HG03039 (cell line): ENCODE data around the gene COL6A2.
"Not testable (repeated sequence)": the region's sequence is repeated elsewhere in the genome, so short reads cannot be mapped to it uniquely, and the experiment has no call there.

Experiments used
- ATAC-seq: cut with Tn5 transposase; IDR thresholded peaks from one replicate; pipeline ENCODE4 v1.9.1; 2021; ENCODE audit warnings: mild to moderate bottlenecking, moderate library complexity; ENCODE audit not compliant: unreplicated experiment

COL6A2 gene

DNA sequence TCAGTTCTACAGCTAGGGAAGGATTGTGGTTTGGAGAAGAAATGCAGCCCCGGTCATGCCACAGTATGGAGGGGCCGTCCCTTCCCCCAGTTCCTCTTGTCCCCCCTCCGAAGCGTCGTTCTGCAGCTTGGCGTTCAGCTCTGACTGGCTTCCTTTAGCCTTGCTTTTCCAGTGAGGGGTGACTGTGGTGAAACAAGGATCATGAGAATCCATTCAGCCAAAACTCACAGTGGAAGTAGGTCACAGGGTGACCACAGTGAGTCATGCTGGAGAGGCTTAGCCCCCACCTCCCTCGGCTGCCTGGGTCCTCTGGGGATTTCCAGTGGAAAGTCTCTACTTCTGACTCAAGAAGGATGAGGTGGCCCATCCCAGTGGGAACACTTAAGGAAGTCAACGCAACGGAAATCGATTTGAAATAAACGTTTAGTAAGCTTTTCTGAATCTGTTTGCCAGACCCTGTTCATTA, 37.3 kb upstream of the COL6A2 start:
- no peak for ATAC-seq

DNA sequence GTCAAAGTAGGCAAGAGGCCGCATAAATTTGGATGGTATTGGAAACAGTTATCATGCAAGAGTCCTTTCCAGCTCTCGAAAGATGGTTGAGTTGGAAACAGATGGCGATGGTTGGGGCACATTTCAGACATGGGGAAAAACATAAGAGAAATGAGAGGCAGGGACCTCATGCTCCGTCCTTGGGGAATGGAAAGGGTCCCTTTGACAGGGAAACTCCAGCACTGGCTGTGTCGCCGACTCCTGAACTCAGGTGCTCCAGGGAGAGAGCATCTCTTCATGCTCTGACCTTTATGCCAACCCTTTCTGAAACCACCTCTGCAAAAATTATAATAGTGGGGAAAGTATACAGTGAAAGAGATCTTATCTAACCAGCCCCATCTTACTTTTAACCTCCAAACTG, 36.8 kb upstream of the COL6A2 start:
- ATAC-seq, result no peak

- no peak for ATAC-seq
Observed at GRCh38 chr21:46061518-46061917, 36.4 kb upstream of the COL6A2 start.

DNA sequence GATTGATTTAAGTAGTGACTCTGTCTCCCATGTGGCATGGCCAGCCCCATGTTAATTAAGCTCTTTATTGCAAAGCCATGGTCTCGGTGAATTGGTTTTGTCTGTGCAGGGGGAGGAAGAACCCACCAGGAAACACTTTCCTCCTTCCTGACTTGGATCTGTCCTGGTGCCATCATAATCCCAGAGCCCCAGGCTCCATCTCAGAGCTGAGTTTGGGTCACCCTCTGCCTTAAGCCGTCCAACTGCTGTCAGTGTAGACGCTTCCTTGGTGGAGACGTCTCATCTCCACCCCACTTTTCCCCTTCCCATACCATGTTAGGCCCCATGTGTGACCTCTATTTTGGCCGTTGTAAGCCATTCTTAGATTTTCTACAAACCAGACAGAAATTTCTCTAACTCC, 36.0 kb upstream of the COL6A2 start:
- ATAC-seq, result no peak

DNA sequence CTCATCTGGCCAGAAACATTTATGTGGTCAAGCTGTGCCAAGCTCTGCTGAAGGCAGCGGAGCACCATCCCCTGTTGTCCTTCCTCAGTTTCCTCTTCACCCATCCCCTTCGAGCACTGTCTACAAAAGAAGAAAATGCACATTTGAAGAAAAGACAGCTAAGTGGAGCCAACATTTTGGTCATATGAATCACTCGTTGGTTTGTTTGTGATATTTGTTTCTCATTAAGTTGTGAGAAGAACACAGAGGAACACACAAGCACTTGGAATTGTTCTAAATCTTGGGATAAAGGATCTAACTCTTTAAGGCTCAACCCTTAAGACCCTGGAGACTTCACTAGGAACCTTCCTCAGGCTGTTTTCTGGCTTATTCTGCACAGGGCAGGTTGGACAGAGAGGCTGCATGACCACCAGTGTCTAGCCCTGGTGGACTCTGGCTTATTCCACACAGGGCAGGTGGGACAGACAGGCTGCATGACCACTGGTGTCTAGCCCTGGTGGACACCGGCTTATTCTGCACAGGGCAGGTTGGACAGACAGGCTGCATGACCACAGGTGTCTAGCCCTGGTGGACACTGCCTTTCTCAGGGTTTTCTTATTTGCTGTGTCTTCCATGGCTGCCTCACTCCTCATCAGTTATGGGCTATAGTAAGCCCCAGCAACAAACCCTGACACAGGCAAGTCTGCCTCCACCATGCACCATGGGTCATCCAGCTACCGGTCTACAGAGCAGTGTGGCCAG, 35.3 kb upstream of the COL6A2 start:
- ATAC-seq, result no peak

GRCh38 chr21:46063227-46063626, 34.7 kb upstream of the COL6A2 start:
- ATAC-seq, result no peak

- no peak for ATAC-seq
Observed at GRCh38 chr21:46063734-46064680, 33.9 kb upstream of the COL6A2 start.

DNA sequence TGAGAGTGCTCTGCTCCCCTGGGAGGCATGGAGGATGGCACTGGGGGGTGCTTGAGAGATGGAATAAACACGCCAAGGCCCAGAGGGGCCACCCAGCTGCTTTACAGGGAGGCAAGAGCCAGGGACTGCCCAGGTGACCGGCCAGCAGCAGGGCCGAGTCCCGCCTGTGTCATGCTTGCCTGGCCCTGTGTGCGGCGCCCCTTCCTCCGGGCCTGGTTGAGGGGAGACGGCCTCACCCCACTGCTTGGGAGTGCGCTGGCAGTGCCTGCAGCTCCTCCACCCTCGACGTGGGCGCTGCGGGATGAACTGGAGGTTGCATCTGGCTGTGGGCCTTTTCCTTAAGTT, 33.1 kb upstream of the COL6A2 start:
- no peak for ATAC-seq

DNA sequence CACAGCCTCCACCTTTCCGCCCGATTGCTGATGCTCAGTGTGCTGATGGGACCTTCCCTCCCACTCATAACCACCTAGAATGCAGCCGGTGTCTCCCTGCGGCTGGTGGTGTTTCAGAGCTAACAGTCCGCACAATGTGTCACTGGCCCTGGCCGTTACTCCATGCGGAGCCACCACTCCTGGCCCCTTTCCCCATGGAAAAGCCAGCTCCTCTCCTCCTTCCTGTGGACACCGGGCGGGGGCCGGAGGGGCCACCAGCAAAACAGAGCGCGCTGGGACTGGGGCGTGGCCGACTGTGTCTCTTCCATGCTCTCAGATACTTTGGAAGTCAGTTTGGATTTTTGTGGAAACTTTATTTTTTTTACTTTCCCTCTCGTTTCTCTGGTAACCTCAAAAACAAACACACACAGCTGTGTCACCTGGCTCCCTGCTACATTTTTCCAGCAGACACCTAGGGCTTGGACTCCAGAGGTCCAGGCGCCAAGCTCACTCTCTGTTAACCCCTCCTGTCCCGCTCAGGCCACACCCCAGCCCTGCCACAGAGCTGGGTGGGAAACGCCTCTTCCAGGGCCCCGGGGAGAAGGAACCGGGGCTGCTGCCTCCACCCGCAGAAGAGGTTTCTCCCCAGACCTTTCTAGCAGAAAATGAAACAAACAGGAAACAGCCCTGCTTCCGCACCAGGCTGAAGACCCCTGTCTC, 32.5 kb upstream of the COL6A2 start:
- ATAC-seq, result no peak

DNA sequence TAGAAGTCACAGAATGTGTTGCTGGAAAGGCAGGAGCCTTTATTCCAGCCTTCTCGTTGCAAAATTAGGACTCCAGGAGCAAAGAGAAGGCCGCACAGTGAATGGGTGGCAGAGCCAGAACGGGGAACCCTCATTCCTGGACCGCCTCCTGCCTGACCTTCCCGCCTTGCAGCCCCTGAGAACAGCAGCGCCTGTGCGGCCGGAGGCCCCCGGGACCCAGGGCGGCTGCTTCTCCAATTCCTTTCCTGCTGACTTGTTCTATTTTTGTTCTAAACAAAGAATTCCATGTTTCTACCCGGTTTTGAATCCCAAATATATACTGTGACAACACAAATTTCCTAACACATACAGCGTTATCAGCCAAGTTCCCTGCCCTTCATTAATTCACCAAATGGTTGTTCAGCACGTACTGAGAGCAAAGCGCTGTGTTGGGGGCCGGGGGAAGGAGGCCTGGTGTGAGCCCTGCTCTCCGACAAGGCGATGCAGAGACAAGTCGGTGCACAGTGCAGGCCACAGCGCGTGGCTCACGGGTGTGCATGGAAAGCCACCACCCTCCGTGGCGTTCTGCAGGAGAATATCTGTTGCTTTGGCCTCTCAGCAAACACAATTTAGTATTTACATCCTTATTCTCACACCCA, 31.9 kb upstream of the COL6A2 start:
- no peak for ATAC-seq

GRCh38 chr21:46066591-46067331, 31.2 kb upstream of the COL6A2 start:
- no peak for ATAC-seq

DNA sequence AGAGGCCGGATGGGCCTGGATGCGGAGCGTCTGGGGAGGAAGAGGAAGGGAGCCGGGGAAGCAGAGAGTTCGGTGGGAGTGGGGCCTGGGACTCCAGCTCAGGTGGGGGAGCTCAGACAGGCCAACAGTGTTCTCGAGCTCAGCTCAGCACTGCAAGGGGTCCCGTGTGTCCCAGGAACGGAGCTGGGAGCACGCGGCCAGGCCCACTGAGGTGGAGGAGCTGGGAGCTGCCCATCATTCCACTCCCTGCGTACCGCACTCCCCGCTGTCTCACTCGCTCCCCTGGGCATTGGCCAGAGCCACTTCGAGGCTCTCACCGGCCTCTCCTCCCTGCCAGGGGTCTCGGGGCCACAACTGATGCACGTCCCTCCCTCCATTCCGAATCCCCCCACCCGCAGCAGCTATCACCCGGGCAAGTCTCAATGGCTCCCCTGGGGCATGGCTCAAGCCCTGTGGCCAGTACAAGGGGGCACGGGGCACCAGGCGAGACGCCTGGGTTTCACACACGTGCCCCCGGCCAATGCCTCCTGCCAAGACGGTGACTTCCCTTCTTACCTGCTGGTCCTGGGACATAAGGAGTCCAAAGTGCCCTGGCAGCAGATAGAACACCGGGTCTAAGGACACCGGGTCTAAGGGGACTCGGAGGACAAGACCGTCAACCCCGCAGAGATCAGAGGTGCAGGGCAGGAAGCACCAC, 30.3 kb upstream of the COL6A2 start:
- ATAC-seq, result no peak

DNA sequence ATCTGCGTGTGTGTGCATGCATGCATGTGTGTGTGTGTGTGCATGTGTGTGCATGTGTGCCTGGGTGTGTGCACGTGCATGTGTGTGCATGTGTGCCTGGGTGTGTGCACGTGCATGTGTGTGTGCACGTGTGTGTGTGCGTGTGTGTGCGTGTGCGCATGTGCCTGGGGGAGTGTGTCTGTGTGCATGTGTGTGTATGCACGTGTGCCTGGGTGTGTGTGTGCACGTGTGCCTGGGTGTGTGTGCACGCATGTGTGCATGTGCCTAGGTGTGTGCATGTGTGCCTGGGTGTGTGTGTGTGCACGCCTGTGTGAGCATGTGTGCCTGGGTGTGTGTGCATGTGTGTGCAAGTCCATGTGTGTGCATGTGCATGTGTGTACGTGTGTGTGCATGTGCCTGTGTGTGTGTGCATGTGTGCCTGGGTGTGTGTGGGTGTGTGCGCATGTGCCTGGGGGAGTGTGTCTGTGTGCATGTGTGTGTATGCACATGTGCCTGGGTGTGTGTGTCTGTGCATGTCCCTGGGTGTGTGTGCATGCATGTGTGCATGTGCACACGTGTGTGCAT, 29.3 kb upstream of the COL6A2 start:
- no peak for ATAC-seq

- no peak for ATAC-seq
Observed at GRCh38 chr21:46069166-46069565, 28.7 kb upstream of the COL6A2 start.

DNA sequence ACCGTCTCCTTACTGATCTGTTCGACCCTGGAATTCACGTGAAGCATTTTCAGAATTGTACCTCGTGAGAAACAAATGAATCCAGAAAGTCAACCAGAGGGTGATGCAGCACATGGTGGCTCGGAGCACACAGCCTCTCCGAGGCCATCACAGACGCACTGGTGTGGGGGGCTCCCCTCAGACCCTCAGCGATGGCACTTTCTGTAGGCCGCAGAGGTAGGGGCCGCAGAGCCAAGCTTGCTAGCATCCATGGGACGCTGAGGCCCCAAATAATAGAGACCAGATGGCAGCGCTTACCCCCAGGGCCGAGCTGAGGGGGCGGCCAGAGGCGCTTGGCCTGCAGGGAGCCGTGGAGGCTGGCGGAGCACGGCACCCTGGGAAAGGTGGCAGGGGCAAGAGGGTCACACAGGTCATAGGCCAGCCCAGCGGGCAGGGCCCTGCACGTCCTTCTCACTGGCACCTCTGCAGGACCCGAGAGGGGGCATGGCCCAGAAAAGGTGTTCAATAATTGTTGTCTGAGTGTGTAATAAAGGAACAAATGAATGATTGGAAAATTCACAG, 28.1 kb upstream of the COL6A2 start:
- ATAC-seq, result no peak

GRCh38 chr21:46071082-46071481, 26.8 kb upstream of the COL6A2 start:
- no peak for ATAC-seq

DNA sequence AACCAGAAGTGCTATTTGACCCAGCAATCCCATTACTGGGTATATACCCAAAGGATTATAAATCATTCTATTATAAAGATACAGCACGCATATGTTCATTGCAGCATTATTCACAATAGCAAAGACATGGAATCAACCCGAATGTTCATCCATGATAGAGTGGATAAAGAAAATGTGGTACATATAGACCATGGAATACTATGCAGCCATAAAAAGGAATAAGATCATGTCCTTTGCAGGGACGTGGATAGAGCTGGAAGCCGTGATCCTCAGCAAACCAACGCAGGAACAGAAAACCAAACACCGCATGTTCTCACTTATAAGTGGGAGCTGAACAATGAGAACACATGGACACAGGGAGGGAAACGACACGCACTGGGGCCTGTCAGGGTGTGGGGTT, 21.2 kb upstream of the COL6A2 start:
- ATAC-seq, result not testable (repeated sequence)

DNA sequence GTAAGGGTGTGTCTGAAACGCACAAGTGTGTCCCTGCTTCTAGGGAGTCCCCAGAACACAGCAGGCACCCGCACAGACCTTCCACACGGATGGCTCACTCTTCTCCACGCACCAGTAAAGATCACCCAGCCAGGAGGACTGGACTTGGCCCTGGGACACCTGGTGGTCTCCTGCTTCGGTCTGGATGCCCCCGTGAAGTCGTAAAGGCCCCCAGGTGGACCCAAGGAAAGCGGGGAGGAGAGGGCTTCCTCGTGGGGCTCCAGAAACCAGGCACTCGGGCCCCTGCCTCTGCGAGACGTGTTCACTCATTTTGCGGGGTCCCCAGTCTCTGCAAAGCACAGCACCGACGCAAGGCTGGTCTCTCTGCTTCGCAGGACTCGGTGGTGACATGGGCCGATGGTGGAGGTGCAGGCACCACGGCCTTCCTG, 20.2 kb upstream of the COL6A2 start:
- ATAC-seq, result no peak
